Stimulated activated CD8-positive, alpha-beta memory T cell treated with anti-CD3 and anti-CD28 coated beads, Interleukin-4, amount 100 ng/mL, for 1 hour (primary cell): ENCODE results near the gene IGFL1.
"Not testable (repeated sequence)": the region's sequence is repeated elsewhere in the genome, so short reads cannot be mapped to it uniquely, and the experiment has no call there.

Source experiments
- DNase-seq, 2 donors: peaks; one replicate each; pipeline ENCODE4 v3.0.0-alpha.2; 2020; ENCODE audit warnings: low read depth in 2 of 2, low spot score in 1 of 2

The IGFL1 gene

GRCh38 chr19:46264801-46265200, 35.3 kb downstream of the IGFL1 start:
- DNase-seq, result not testable (repeated sequence)

- peak; percentile 35 to 55 for DNase-seq
Measured at GRCh38 chr19:46265217-46265828, 35.8 kb downstream of the IGFL1 start.

- no peak for DNase-seq
Measured at GRCh38 chr19:46269101-46269500, 39.6 kb downstream of the IGFL1 start.

DNA sequence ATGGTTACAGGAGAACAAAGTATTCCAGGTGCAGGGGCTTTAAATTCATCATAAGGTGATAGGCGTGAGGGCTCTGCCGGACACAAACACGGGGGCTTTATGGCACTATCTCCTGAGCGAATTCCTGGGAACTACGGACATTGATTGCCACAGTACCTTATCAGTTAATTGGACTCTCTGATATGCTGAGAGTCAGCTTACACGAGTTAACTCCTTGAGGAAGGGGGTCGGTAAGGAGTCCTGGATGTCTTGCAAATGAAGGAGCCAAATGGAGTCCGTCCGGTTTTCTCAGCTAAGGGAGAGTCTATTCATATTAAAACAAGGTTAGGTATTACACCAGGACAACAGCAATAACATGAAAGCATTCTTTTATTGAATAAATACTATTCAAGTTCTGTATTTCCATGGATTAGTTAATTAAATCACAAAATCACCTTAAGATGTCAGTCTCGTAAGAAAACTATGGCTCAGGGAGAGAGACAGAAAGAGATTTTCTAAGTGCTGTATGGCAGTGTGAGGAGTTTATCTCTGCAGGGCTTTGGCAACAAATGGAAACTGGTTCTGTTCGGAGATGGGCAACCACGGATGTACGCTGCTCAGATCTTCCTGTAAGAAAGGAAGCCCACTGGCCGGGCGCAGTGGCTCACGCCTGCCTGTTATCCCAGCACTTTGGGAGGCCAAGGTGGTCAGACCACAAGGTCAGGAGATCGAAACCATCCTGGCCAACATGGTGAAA, 41.1 kb downstream of the IGFL1 start:
- DNase-seq, result no peak

DNA sequence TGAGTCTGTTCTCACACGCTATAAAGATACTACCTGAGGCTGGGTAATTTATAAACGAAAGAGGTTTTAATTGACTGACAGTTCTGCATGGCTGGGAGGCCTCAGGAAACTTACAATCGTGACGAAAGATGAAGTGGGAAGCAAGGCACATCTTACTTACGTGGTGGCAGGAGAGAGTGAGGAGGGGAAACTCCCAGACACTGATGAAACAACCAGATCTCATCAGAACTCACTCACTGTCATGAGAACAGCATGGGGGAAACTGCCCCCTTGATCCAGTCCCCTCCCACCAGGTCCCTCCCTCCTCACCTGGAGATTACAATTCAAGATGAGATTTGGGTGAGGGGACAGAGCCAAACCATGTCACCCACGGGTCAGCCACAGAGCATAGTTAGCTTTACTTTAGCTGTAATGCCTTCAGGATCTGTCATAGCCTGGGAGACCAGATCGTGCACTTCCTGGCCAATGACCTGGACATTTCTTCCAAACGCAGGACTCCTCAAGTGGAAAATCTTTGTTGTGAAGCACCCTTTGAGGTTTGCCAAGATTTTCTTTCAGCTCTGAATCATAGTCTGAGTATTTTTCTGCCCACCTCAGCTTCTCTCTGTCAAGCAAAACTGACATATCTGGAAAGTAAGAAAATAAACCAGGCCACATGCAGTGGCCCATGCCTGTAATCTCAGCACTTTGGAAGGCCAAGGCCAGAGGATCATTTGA, 42.1 kb downstream of the IGFL1 start:
- DNase-seq, result no peak

- not testable (repeated sequence) for DNase-seq
Measured at GRCh38 chr19:46273931-46274330, 44.4 kb downstream of the IGFL1 start.

DNA sequence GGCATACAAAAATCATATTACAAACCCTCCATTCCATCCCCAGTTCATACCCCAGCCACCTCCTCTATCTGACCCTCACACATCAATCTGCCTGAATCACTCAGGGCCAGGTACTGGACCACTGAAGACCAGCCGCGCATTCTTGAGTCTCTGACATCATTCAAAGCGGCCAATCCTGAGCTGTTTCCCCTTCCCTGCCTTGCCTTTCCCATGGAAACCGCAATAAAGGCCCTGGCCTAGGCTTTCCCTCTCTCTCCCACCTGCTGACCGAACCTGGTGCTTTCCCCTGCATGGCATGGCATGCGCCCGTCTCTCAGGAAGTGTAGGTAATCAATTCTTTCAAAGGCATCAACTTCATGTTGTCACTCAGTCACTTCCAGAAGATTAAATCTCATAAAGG, 49.6 kb downstream of the IGFL1 start:
- no peak for DNase-seq
